HepG2 (cell line): ENCODE data around the gene PLCXD1. TPM values are rescaled to one million over a fixed set of nuclear protein-coding genes. Genes with fewer than 3 reads are reported as not detected.
A peak's percentile ranks its signal among the peaks of the same experiment; 100 is the strongest.

Experiments
- ARID5B ChIP-seq: IDR thresholded peaks from 2 replicates; pipeline ENCODE4 v1.4.0; 2020; ENCODE audit warnings: mild to moderate bottlenecking, missing genetic modification reagents
- ATF2 ChIP-seq: sonication (generic); formaldehyde crosslinking; IDR thresholded peaks from 2 replicates; pipeline ENCODE4 v1.4.0; 2020; ENCODE audit warnings: missing genetic modification reagents
- EZH2 ChIP-seq: conservative IDR thresholded peaks from 2 replicates; pipeline ENCODE4 v1.6.1; 2012; ENCODE audit warnings: mild to moderate bottlenecking, low read depth, low read length, moderate library complexity
- HNRNPL ChIP-seq: fragments of 200-400 bp; formaldehyde crosslinking; IDR thresholded peaks from 2 replicates; pipeline ENCODE4 v1.6.1; 2017; ENCODE audit warnings: mild to moderate bottlenecking, low read depth, low read length
- HNRNPLL ChIP-seq: fragments of 200-400 bp; formaldehyde crosslinking; IDR thresholded peaks from 2 replicates; pipeline ENCODE4 v1.6.1; 2017; ENCODE audit warnings: mild to moderate bottlenecking, low read depth, low read length; ENCODE audit not compliant: poor library complexity, severe bottlenecking
- TFDP2 ChIP-seq: sonication (generic); formaldehyde crosslinking; IDR thresholded peaks from 2 replicates; pipeline ENCODE4 v1.4.0; 2020; ENCODE audit warnings: missing genetic modification reagents
- ZNF12 ChIP-seq: sonication (generic); formaldehyde crosslinking; IDR thresholded peaks from 2 replicates; pipeline ENCODE4 v1.5.0; 2020; ENCODE audit warnings: missing genetic modification reagents
- ZNF18 ChIP-seq: sonication (generic); formaldehyde crosslinking; IDR thresholded peaks from 2 replicates; pipeline ENCODE4 v1.8.0; 2022; ENCODE audit warnings: mild to moderate bottlenecking, missing genetic modification reagents; ENCODE audit not compliant: insufficient replicate concordance
- ZNF281 ChIP-seq: sonication (generic); formaldehyde crosslinking; IDR thresholded peaks from 2 replicates; pipeline ENCODE4 v1.4.0; 2020; ENCODE audit warnings: missing genetic modification reagents, borderline replicate concordance
- ZNF3 ChIP-seq: IDR thresholded peaks from 2 replicates; pipeline ENCODE4 v1.7.0; 2017; ENCODE audit warnings: inconsistent platforms
- ZNF333 ChIP-seq: sonication (generic); formaldehyde crosslinking; IDR thresholded peaks from 2 replicates; pipeline ENCODE4 v1.4.0; 2020; ENCODE audit warnings: mild to moderate bottlenecking, missing genetic modification reagents, borderline replicate concordance
- ZNF337 ChIP-seq: sonication (generic); formaldehyde crosslinking; IDR thresholded peaks from 2 replicates; pipeline ENCODE4 v1.5.1; 2020; ENCODE audit warnings: missing genetic modification reagents, low read depth, mild to moderate bottlenecking, borderline replicate concordance
- ZNF510 ChIP-seq: sonication (generic); formaldehyde crosslinking; IDR thresholded peaks from 2 replicates; pipeline ENCODE4 v1.4.0; 2020; ENCODE audit warnings: low read depth, mild to moderate bottlenecking, missing genetic modification reagents
- ZNF530 ChIP-seq: sonication (generic); formaldehyde crosslinking; IDR thresholded peaks from 2 replicates; pipeline ENCODE4 v1.5.0; 2020; ENCODE audit warnings: low read depth, mild to moderate bottlenecking, missing genetic modification reagents
- ZNF598 ChIP-seq: sonication (generic); formaldehyde crosslinking; IDR thresholded peaks from 2 replicates; pipeline ENCODE4 v1.5.1; 2020; ENCODE audit warnings: mild to moderate bottlenecking, missing genetic modification reagents, borderline replicate concordance
- ZNF615 ChIP-seq: sonication (generic); formaldehyde crosslinking; IDR thresholded peaks from 2 replicates; pipeline ENCODE4 v1.5.0; 2020; ENCODE audit warnings: mild to moderate bottlenecking, missing genetic modification reagents, borderline replicate concordance
- ZNF740 ChIP-seq: sonication (generic); formaldehyde crosslinking; IDR thresholded peaks from 2 replicates; pipeline ENCODE4 v1.4.0; 2020; ENCODE audit warnings: missing genetic modification reagents
- polyA plus RNA-seq, 8 experiments: library from polyadenylated mRNA; depleted of rRNA in 3 of 8; stranded (reverse) in 7 of 8; unstranded in 1 of 8; fragments of >200 nt; fragmentation: Illumina TruSeq in 4 of 8; extraction: Trizol in 4 of 8; gene quantifications; 2 replicates each; pipeline versions ENCODE4 v1.2.1 to v1.2.3, GENCODE V29; 2011 to 2016; ENCODE audit warnings: low read depth in 4 of 8, missing spikeins in 1 of 8, mixed read lengths in 1 of 8; ENCODE audit not compliant: insufficient read depth in 1 of 8
- total RNA-seq, 5 experiments: library from RNA; depleted of rRNA; stranded (reverse); fragments of >200 nt; fragmentation: Illumina TruSeq; extraction: Trizol; gene quantifications; 2 replicates each; pipeline ENCODE4 v1.2.3, GENCODE V29; 2016; ENCODE audit warnings: low read depth in 1 of 5

The PLCXD1 gene
- total and polyA plus RNA-seq, 2 of the 13 experiments (the other 11 are each of a cell fraction or from before 2014, with no cell fraction given), result 87.7 to 153 TPM

- TF ChIP-seq ZNF281 (CRISPR knock-in tag) (no peak; the same call in 1 of the 2 replicates), ZNF598 (peak; percentile 52; the same call in 1 of the 2 replicates), ZNF333 (CRISPR knock-in tag) (no peak), ZNF530 (CRISPR knock-in tag) (no peak), ZNF740 (no peak), ZNF18 (CRISPR knock-in tag) (peak; percentile 86), ZNF12 (no peak), HNRNPLL (peak; percentile 52), ZNF337 (CRISPR knock-in tag) (no peak), HNRNPL (no peak), ZNF3 (CRISPR knock-in tag) (no peak), TFDP2 (peak; percentile 52), ZNF510 (no peak), EZH2 (no peak), ZNF615 (CRISPR knock-in tag) (no peak), ATF2 (CRISPR knock-in tag) (no peak), ARID5B (CRISPR knock-in tag) (no peak)
Observed at GRCh38 chrX:261167-261918, 19.8 kb upstream of the PLCXD1 start (continued).
